A549 (cell line): ENCODE measurements around the gene PRMT7. TPM values are rescaled to one million over a fixed set of nuclear protein-coding genes. Genes with fewer than 3 reads are reported as not detected.

Experiments
- ATAC-seq, 2 experiments: fragments of 200-7000 bp in 1 of 2; fragments of >200 bp in 1 of 2; cut with Nextera tagmentation in 1 of 2; cut with Tn5 transposase in 1 of 2; 3 replicates each; pipeline versions ENCODE4 v1.8.0 to v1.9.1; 2018 to 2020; ENCODE audit warnings: mild to moderate bottlenecking in 1 of 2, moderate library complexity in 1 of 2
- CTCF ChIA-PET: fragments of 300-600 bp; sonication (Branson Sonifier 250); formaldehyde crosslinking; extraction: SDS; loops from one replicate; lab custom pipeline; 2021; ENCODE audit warnings: antibody characterized with exemption, inconsistent platforms; lab: Yijun Ruan, JAX
- POLR2A ChIA-PET: fragments of 350-600 bp; formaldehyde crosslinking; extraction: SDS; loops from one replicate; lab custom pipeline; 2021; ENCODE audit warnings: antibody characterized with exemption, inconsistent platforms; lab: Yijun Ruan, JAX
- DNase-seq, 2 experiments: peaks; one replicate each; pipeline versions ENCODE4 v3.0.0 to v3.0.0-alpha.2; 2011 to 2016; ENCODE audit warnings: low read depth in 1 of 2, low spot score in 1 of 2
- FAIRE-seq: peaks from 2 replicates; lab custom pipeline; 2011; peaks lifted over from hg19 to GRCh38; lab: Jason Lieb, UNC
- H3K27ac ChIP-seq, 2 experiments: fragments of >200 bp; sonication (Bioruptor Twin); formaldehyde crosslinking; 3 replicates each; pipeline ENCODE4 v1.5.1; 2016 to 2017
- H3K4me1 ChIP-seq: fragments of >200 bp; sonication (Bioruptor Twin); formaldehyde crosslinking; 3 replicates; pipeline ENCODE4 v1.6.1; 2016
- H3K4me2 ChIP-seq: fragments of >200 bp; sonication (Bioruptor Twin); formaldehyde crosslinking; 3 replicates; pipeline ENCODE4 v1.6.1; 2016
- H3K4me3 ChIP-seq: fragments of >200 bp; sonication (Bioruptor Twin); formaldehyde crosslinking; 3 replicates; pipeline ENCODE4 v1.5.1; 2016
- H3K9me3 ChIP-seq: fragments of >200 bp; sonication (Bioruptor Twin); formaldehyde crosslinking; 3 replicates; pipeline ENCODE4 v1.6.1; 2016
- CBX2 ChIP-seq: fragments of 200-600 bp; sonication (generic); IDR thresholded peaks from 2 replicates; pipeline ENCODE4 v1.6.1; 2016; ENCODE audit warnings: low read depth, mild to moderate bottlenecking, borderline replicate concordance
- CEBPB ChIP-seq, 2 experiments: fragments of >200 bp in 1 of 2; sonication (Bioruptor Twin) in 1 of 2; formaldehyde crosslinking in 1 of 2; IDR thresholded peaks; 2 replicates each; pipeline ENCODE4 v1.6.1; 2012 to 2016
- CHD2 ChIP-seq: fragments of 150-350 bp; IDR thresholded peaks from 2 replicates; pipeline ENCODE4 v1.6.1; 2014; ENCODE audit warnings: low read length; ENCODE audit not compliant: partially characterized antibody
- EHF ChIP-seq: fragments of 250-450 bp; sonication (Bioruptor Pico); IDR thresholded peaks from 2 replicates; pipeline ENCODE4 v1.5.0; 2020; ENCODE audit warnings: mild to moderate bottlenecking
- EHMT2 ChIP-seq: fragments of 200-600 bp; sonication (generic); IDR thresholded peaks from 2 replicates; pipeline ENCODE4 v1.6.1; 2016; ENCODE audit warnings: antibody characterized with exemption, low read depth, mild to moderate bottlenecking, moderate library complexity
- EP300 ChIP-seq, 2 experiments: fragments of >200 bp; sonication (Bioruptor Twin); formaldehyde crosslinking; IDR thresholded peaks; 2 replicates in 1 of 2; 3 replicates in 1 of 2; pipeline ENCODE4 v1.6.1; 2016 to 2017
- HDAC2 ChIP-seq: fragments of 200-600 bp; sonication (generic); IDR thresholded peaks from 2 replicates; pipeline ENCODE4 v1.6.1; 2016
- MAFK ChIP-seq: fragments of 450-650 bp; IDR thresholded peaks from 2 replicates; pipeline ENCODE4 v1.6.1; 2014; ENCODE audit not compliant: partially characterized antibody
- MAZ ChIP-seq: fragments of 150-350 bp; IDR thresholded peaks from 2 replicates; pipeline ENCODE4 v1.6.1; 2014; ENCODE audit warnings: antibody characterized with exemption, low read depth, low read length, borderline replicate concordance
- MYC ChIP-seq: IDR thresholded peaks from 2 replicates; pipeline ENCODE4 v1.6.1; 2012; ENCODE audit warnings: mild to moderate bottlenecking, inconsistent platforms, low read length, improper control_type of control experiment, borderline replicate concordance
- NPAS2 ChIP-seq: fragments of 250-450 bp; sonication (Bioruptor Pico); IDR thresholded peaks from 2 replicates; pipeline ENCODE4 v1.8.0; 2022; ENCODE audit warnings: mild to moderate bottlenecking, moderate library complexity, borderline replicate concordance
- NR3C1 ChIP-seq: fragments of >200 bp; sonication (Bioruptor Twin); formaldehyde crosslinking; IDR thresholded peaks from 3 replicates; pipeline ENCODE4 v1.6.1; 2017
- RCOR1 ChIP-seq: fragments of 150-350 bp; IDR thresholded peaks from 2 replicates; pipeline ENCODE4 v1.6.1; 2014; ENCODE audit warnings: antibody characterized with exemption, low read length, low read depth
- SMC3 ChIP-seq: fragments of >200 bp; sonication (Bioruptor Twin); formaldehyde crosslinking; IDR thresholded peaks from 3 replicates; pipeline ENCODE4 v1.6.1; 2018; ENCODE audit warnings: inconsistent platforms
- TFCP2L1 ChIP-seq: fragments of 250-450 bp; sonication (Bioruptor Pico); IDR thresholded peaks from 2 replicates; pipeline ENCODE4 v1.5.0; 2021; ENCODE audit warnings: mild to moderate bottlenecking
- ZC3H11A ChIP-seq: fragments of 450-650 bp; IDR thresholded peaks from 2 replicates; pipeline ENCODE4 v1.6.1; 2014; ENCODE audit warnings: antibody characterized with exemption, mild to moderate bottlenecking
- ZNF302 ChIP-seq: fragments of 250-450 bp; sonication (Bioruptor Pico); IDR thresholded peaks from 2 replicates; pipeline ENCODE4 v1.9.0; 2021; ENCODE audit warnings: inconsistent platforms, mild to moderate bottlenecking, moderate library complexity
- ZSCAN20 ChIP-seq: fragments of 250-450 bp; sonication (Bioruptor Pico); IDR thresholded peaks from 2 replicates; pipeline ENCODE4 v1.8.0; 2022; ENCODE audit warnings: mild to moderate bottlenecking, moderate library complexity
- WGBS: methylation state at CpG from one replicate; pipeline ENCODE4 v1.1.6; 2017; ENCODE audit errors: missing lambda C conversion rate; 5-methylcytosine and 5-hydroxymethylcytosine counted together
- polyA plus RNA-seq, 4 experiments: library from polyadenylated mRNA; depleted of rRNA in 3 of 4; stranded (reverse); fragments of >200 nt; fragmentation: RNase III in 1 of 4; extraction: RNeasy Plus Mini Kit Qiagen cat#74134 plus additional on column Dnase treatment in 1 of 4; gene quantifications; 2 replicates in 3 of 4; 3 replicates in 1 of 4; pipeline ENCODE4 v1.2.3, GENCODE V29; 2011 to 2017
- TF ChIP-seq, protein P1 (sequence below): IDR thresholded peaks from 2 replicates; pipeline ENCODE4 v1.6.1; 2012
- TF ChIP-seq, protein P2 (sequence below): IDR thresholded peaks from 2 replicates; pipeline ENCODE4 v1.6.1; 2012; ENCODE audit warnings: low read depth, borderline replicate concordance
- TF ChIP-seq, protein P3 (sequence below): fragments of >200 bp; sonication (Bioruptor Twin); formaldehyde crosslinking; IDR thresholded peaks from 3 replicates; pipeline ENCODE4 v1.6.1; 2016

PRMT7 gene
- polyA plus RNA-seq, 2 of the 4 experiments (the other 2 are of a cell fraction): 37.1 to 44.7 TPM

DNA sequence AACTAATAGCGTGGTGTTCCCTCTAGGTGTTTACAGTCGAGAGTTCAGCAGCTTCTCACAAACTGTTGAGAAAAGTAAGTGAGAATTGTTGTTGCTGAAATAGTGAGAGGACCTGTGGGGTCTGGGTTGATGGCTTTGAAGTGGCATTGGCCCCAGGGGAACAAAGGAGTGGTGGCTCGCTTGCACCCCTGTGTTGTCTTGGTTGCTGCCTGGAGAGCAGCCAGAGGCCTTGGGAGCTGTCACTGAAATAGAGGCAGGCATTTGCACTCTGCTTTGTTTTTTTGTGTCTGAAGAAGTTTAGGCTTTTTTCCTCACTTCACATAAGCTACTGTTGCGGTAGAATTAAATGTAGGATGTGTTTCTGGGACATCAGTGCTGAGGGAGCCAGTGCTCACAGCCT is 36.8 kb downstream of the PRMT7 start (continued):
- TF ChIP-seq SMC3 (no peak), RCOR1 (no peak), CBX2 (no peak)

DNA sequence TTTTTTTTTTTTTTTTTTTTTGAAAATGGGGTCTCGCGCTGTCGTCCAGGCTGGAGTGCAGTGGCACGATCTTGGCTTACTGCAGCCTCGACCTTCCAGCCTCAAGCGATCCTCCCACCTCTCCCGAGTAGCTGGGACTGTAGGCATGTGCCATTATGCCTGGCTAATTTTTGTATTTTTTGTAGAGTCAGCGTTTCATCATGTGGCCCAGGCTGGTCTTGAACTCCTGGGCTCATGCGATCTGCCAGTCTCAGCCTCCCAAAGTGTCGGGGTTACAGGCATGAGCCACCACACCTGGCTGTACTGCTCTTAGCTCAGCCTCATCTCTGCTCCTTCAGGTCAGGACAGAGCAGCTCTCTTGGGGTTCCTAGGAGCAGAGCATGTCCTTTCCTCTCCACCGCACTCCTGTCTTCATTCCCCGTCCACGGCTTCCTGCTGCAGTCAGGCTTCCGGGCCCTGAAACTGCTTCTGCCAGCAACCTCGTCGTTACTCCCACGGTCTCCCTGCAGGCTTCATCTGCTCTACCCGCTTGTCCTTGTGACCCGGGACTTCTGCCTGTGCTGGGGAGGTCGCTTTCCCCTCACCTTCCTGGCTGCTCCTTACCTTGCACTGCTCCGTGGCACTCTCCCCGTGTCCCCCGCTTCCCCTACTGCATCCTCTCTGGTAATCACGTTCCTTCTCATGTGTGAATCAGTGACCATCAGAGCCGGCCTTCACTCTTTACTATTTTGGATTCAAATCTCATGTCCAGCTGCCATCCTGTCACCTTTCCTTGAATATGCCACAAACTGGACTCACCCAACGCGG is 38.0 kb downstream of the PRMT7 start:
- H3K9me3 ChIP-seq: no peaks in the 10 kb centered on the region
- CTCF ChIA-PET: interaction anchor here (0.6 to 1.3 kb wide), 2 partner anchors 20 to 685 kb away, joined by 4 read pairs; no protein-coding TSS in a partner anchor
- TF ChIP-seq MAFK: peak; percentile 93
- TF ChIP-seq EHF (CRISPR knock-in tag): no peak
- H3K4me1 ChIP-seq: no peaks in the 10 kb centered on the region
- no peak overlapping the region for H3K4me2 ChIP-seq
- ATAC-seq (no peak), DNase-seq (no peak), FAIRE-seq (no peak)
- no peak overlapping the region for H3K27ac ChIP-seq
- 94% methylated on average over 27 of the region's 27 CpGs for WGBS
- POLR2A ChIA-PET: interaction anchor here (0.7 kb wide), 1 partner anchor 366 kb away, joined by 8 read pairs; no protein-coding TSS in a partner anchor
- H3K4me3 ChIP-seq: no peak overlapping the region

DNA sequence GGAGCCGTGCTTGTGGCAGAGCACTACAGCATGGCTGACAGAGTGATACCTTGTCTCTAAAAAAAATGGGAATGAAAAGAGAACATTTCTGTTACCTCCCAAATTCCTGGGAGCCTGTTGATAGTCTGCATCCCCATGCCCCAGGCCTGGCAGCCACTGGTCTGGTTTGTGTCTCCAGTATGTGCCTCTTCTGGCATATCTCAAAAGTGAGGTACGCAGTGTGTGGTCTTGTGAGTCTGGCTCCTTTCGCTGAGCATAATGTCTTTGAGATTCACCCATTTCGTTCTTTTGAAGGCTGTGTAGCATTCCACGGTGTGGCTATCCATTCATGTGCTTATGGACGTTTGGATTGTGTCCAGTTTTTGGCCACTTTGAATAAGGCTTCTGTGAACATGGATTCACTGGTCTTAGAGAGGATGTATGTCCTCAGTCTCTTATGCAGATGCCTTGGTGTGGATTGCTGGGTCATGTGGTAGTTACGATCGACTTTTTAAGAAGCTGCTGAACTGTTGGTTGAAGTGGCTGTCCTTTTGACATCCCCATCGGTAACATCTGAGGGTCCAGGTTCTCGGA is 39.1 kb downstream of the PRMT7 start:
- CTCF ChIA-PET: no interaction called here

DNA sequence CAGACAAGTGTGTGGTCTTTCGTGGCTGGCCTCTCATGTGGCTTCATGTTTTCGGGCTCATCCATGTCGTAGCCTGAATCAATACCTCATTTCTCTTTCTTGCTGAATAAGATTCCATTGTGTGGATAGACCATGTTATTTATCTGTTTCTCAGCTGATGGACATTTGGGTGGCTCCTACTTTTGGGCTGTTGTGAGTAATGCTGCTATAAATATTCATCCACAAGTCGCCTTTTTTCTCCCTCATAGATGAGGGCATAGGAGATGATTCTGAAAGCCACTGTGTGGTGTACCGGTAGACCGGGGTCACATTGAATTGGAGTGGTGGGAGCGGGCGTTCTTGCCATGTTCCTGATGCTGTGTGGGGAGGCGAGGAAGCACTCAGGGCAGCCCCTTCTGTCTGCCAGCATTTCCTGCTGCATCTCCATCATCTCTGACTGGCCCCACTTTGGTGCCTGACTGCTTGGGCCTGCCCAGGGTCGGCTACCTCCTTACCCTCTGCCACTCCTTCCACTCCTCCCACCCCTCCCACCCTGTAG is 40.1 kb downstream of the PRMT7 start:
- POLR2A ChIA-PET: no interaction called here
- TF ChIP-seq ZC3H11A (no peak), ZSCAN20 (CRISPR knock-in tag) (no peak), EHMT2 (no peak), CHD2 (no peak), ZNF302 (no peak), NPAS2 (no peak), TFCP2L1 (CRISPR knock-in tag) (no peak), NR3C1 (no peak), MYC (no peak), SMC3 (no peak), RCOR1 (no peak)
- TF ChIP-seq, protein P1, sequence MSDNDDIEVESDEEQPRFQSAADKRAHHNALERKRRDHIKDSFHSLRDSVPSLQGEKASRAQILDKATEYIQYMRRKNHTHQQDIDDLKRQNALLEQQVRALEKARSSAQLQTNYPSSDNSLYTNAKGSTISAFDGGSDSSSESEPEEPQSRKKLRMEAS: no peak
- no peak overlapping the region for H3K27ac ChIP-seq
- no peak for FAIRE-seq
- no peaks in the 10 kb centered on the region for H3K9me3 ChIP-seq
- no peak for ATAC-seq
- WGBS: 93% methylated on average over 10 of the region's 10 CpGs
- DNase-seq: no peak
- no peak overlapping the region for H3K4me3 ChIP-seq
- H3K4me2 ChIP-seq: no peak overlapping the region
- no peaks in the 10 kb centered on the region for H3K4me1 ChIP-seq
- CTCF ChIA-PET: interaction anchor here (1.0 kb wide), 1 partner anchor 13 kb away, joined by 3 read pairs; no protein-coding TSS in a partner anchor

More for the DNA sequence above, 39.1 kb downstream of the PRMT7 start:
- DNase-seq (no peak), ATAC-seq (no peak), FAIRE-seq (no peak)
- no peak for TF ChIP-seq CEBPB (IDR thresholded peaks at IDR 0.05)
- TF ChIP-seq, protein P2, sequence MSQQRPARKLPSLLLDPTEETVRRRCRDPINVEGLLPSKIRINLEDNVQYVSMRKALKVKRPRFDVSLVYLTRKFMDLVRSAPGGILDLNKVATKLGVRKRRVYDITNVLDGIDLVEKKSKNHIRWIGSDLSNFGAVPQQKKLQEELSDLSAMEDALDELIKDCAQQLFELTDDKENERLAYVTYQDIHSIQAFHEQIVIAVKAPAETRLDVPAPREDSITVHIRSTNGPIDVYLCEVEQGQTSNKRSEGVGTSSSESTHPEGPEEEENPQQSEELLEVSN: no peak
- TF ChIP-seq, protein P3, sequence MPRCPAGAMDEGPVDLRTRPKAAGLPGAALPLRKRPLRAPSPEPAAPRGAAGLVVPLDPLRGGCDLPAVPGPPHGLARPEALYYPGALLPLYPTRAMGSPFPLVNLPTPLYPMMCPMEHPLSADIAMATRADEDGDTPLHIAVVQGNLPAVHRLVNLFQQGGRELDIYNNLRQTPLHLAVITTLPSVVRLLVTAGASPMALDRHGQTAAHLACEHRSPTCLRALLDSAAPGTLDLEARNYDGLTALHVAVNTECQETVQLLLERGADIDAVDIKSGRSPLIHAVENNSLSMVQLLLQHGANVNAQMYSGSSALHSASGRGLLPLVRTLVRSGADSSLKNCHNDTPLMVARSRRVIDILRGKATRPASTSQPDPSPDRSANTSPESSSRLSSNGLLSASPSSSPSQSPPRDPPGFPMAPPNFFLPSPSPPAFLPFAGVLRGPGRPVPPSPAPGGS: no peak
- no peak for TF ChIP-seq HDAC2
- no peak for TF ChIP-seq MAZ
- TF ChIP-seq SMC3: no peak
- TF ChIP-seq EP300 (IDR thresholded peaks at IDR 0.05): no peak
- POLR2A ChIA-PET: no interaction called here
- Histone ChIP-seq H3K9me3 (no peaks in the 10 kb centered on the region), H3K4me2 (no peak overlapping the region), H3K4me3 (no peak overlapping the region), H3K4me1 (no peaks in the 10 kb centered on the region), H3K27ac (no peak overlapping the region)
- 94% methylated on average over 10 of the region's 10 CpGs for WGBS
